HG03575 (cell line): Measurements from ENCODE around the gene CASTOR2.
"Not testable (repeated sequence)": the region's sequence is repeated elsewhere in the genome, so short reads cannot be mapped to it uniquely, and the experiment has no call there.

ENCODE experiments used
- ATAC-seq: cut with Tn5 transposase; IDR thresholded peaks from one replicate; pipeline ENCODE4 v1.9.1; 2021; ENCODE audit not compliant: unreplicated experiment, insufficient number of reproducible peaks, low FRiP score; ENCODE audit errors: extremely low read depth

Gene CASTOR2

GRCh38 chr7:74964511-74965119 is at the start of gene CASTOR2:
CASTOR2 (plus strand) TSS chr7:74964705; CDS start chr7:74964986, 281 bp downstream.
- ATAC-seq = peak; percentile 49

- ATAC-seq = not testable (repeated sequence)
These were observed 42.1 kb upstream of the CASTOR2 start for GRCh38 chr7:74922321-74922890.

GRCh38 chr7:74923644-74924043 is 40.9 kb upstream of the CASTOR2 start:
- ATAC-seq = not testable (repeated sequence)

GRCh38 chr7:74926968-74927367 is 37.5 kb upstream of the CASTOR2 start:
- ATAC-seq = not testable (repeated sequence)

GRCh38 chr7:74931563-74932328 is 32.8 kb upstream of the CASTOR2 start:
- not testable (repeated sequence) for ATAC-seq

- not testable (repeated sequence) for ATAC-seq
These were observed 25.1 kb upstream of the CASTOR2 start for GRCh38 chr7:74939429-74939828.

GRCh38 chr7:74941302-74942069 is 23.0 kb upstream of the CASTOR2 start:
- ATAC-seq = not testable (repeated sequence)

- not testable (repeated sequence) for ATAC-seq
These were observed 20.6 kb upstream of the CASTOR2 start for GRCh38 chr7:74943923-74944322.

- ATAC-seq = not testable (repeated sequence)
These were observed 16.8 kb upstream of the CASTOR2 start for GRCh38 chr7:74947741-74948140.

GRCh38 chr7:74953774-74954173 is 10.7 kb upstream of the CASTOR2 start:
- ATAC-seq = not testable (repeated sequence)

GRCh38 chr7:74958328-74958727 is 6.2 kb upstream of the CASTOR2 start:
- not testable (repeated sequence) for ATAC-seq

GRCh38 chr7:74963704-74964510 is 598 bp upstream of the CASTOR2 start:
- not testable (repeated sequence) for ATAC-seq

GRCh38 chr7:74966208-74966854 is 1.8 kb downstream of the CASTOR2 start:
- ATAC-seq = not testable (repeated sequence)

- ATAC-seq = not testable (repeated sequence)
These were observed 2.4 kb downstream of the CASTOR2 start for GRCh38 chr7:74966909-74967308.

- ATAC-seq = not testable (repeated sequence)
These were observed 6.9 kb downstream of the CASTOR2 start for GRCh38 chr7:74971431-74971830.

- not testable (repeated sequence) for ATAC-seq
These were observed 7.9 kb downstream of the CASTOR2 start for GRCh38 chr7:74972377-74972776.

GRCh38 chr7:74975959-74976358 is 11.5 kb downstream of the CASTOR2 start:
- not testable (repeated sequence) for ATAC-seq

- ATAC-seq = not testable (repeated sequence)
These were observed 13.0 kb downstream of the CASTOR2 start for GRCh38 chr7:74977523-74977922.
